Esophagus muscularis mucosa (tissue), 4 donors: ENCODE results near the gene LPAR1. TPM values are rescaled to one million over a fixed set of nuclear protein-coding genes. Genes with fewer than 3 reads are reported as not detected.

Experiments
- DNase-seq: peaks from one replicate; pipeline ENCODE4 v3.0.0-alpha.2; 2017; ENCODE audit errors: extremely low spot score
- H3K27ac ChIP-seq, 4 donors: fragments of 200-600 bp; sonication (generic); replicated peaks in 1 of 4; 1 replicate in 3 of 4; 2 replicates in 1 of 4; pipeline ENCODE4 v1.5.1; 2016 to 2019; ENCODE audit warnings: mild to moderate bottlenecking in 1 of 4
- H3K27me3 ChIP-seq, 4 donors: fragments of 200-600 bp; sonication (generic); one replicate each; pipeline versions ENCODE4 v1.5.1 to v1.6.0; 2016 to 2019
- H3K36me3 ChIP-seq, 4 donors: fragments of 200-600 bp; sonication (generic); one replicate each; pipeline ENCODE4 v1.5.1; 2016 to 2019
- H3K4me1 ChIP-seq, 4 donors: fragments of 200-600 bp; sonication (generic); one replicate each; pipeline ENCODE4 v1.5.1; 2016 to 2019
- H3K4me3 ChIP-seq, 4 donors: fragments of 200-600 bp; sonication (generic); 1 replicate in 2 of 4; 2 replicates in 2 of 4; pipeline ENCODE4 v1.5.1; 2016 to 2019; ENCODE audit warnings: mild to moderate bottlenecking in 4 of 4, moderate library complexity in 1 of 4
- H3K9me3 ChIP-seq, 4 donors: fragments of 200-600 bp; sonication (generic); 1 replicate in 3 of 4; 2 replicates in 1 of 4; pipeline ENCODE4 v1.5.1; 2016 to 2019
- EP300 ChIP-seq: sonication (generic); formaldehyde crosslinking; IDR thresholded peaks from one replicate; pipeline ENCODE4 v1.6.1; 2017; ENCODE audit warnings: antibody characterized with exemption
- POLR2A ChIP-seq: fragments of 450-650 bp; IDR thresholded peaks from one replicate; pipeline ENCODE4 v1.6.1; 2017; ENCODE audit warnings: antibody characterized with exemption, moderate library complexity, mild to moderate bottlenecking, low read depth
- POLR2AphosphoS5 ChIP-seq, 2 donors: sonication (generic); formaldehyde crosslinking; IDR thresholded peaks; one replicate each; pipeline ENCODE4 v1.6.1; 2017; ENCODE audit warnings: antibody characterized with exemption in 2 of 2
- WGBS: methylation state at CpG from one replicate; pipeline ENCODE4 v1.1.5; 2018; 5-methylcytosine and 5-hydroxymethylcytosine counted together
- intact Hi-C: fragments of 100-400 bp; cut with DNase I; formaldehyde crosslinking; loops from one replicate; pipeline ENCODE4 v1.15.1; 2023
- total RNA-seq, 4 donors: library from RNA; depleted of rRNA; stranded (reverse); fragments of >200 nt; gene quantifications; one replicate each; pipeline versions ENCODE4 v1.1.0 to v1.2.1, GENCODE V29; 2016
- TF ChIP-seq, protein P1 (sequence below), 3 experiments: fragments of 200-600 bp in 2 of 3; fragments of 450-650 bp in 1 of 3; sonication (generic) in 2 of 3; IDR thresholded peaks; one replicate each; pipeline ENCODE4 v1.5.1; 2017 to 2019; ENCODE audit warnings: antibody characterized with exemption in 3 of 3, mild to moderate bottlenecking in 2 of 3, moderate library complexity in 1 of 3

LPAR1 gene
- total RNA-seq, 4 donors from 2014 or later: 34.1 to 55.5 (median 48.8) TPM

DNA sequence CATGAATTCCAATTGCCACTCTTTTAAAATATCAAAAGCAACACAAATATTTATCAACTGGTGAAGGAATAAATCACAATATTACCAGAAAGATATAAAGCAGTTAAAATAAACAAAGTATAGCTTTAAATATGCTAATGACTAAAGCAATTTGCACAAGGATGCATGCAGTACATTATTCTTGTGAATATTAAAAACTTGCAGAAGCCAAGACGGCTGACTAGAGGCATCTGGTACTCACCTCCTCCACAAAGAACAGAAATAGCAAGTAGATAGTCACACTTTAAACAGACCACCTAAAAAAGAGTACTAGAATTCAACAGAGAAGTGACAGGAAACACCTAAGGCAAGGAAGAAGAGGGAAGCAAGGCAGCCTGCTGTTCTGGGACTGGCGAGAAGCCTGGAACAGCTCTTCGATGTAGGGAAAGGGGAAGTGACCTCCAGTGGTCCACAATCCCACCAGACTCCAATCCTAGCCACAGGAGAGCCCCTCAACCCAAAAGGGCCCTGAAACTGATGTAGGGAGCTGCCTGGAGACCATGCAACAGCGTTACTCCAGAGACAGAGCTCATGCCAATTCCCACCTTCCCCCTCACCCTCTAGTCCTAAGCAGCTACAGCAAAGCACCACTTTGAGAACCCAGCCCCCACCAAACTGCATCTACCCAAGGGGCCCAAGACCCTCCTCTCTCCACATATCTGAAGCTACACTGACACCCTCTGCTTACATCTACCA, 86.3 kb downstream of the LPAR1 start:
- Histone ChIP-seq H3K4me3 (no peak overlapping the region), H3K9me3 (peaks cover 0 to 7% (median 0%) of the 10 kb centered on the region in 4 donors), H3K36me3 (no peaks in the 10 kb centered on the region), H3K27ac (no peak overlapping the region), H3K4me1 (peaks cover 0 to 9% (median 2%) of the 10 kb centered on the region in 4 donors), H3K27me3 (no peaks in the 10 kb centered on the region)
- 50% methylated on average over 4 of the region's 4 CpGs for WGBS
- intact Hi-C loops: no loop called here
- TF ChIP-seq POLR2A: no peak
- TF ChIP-seq, protein P1, sequence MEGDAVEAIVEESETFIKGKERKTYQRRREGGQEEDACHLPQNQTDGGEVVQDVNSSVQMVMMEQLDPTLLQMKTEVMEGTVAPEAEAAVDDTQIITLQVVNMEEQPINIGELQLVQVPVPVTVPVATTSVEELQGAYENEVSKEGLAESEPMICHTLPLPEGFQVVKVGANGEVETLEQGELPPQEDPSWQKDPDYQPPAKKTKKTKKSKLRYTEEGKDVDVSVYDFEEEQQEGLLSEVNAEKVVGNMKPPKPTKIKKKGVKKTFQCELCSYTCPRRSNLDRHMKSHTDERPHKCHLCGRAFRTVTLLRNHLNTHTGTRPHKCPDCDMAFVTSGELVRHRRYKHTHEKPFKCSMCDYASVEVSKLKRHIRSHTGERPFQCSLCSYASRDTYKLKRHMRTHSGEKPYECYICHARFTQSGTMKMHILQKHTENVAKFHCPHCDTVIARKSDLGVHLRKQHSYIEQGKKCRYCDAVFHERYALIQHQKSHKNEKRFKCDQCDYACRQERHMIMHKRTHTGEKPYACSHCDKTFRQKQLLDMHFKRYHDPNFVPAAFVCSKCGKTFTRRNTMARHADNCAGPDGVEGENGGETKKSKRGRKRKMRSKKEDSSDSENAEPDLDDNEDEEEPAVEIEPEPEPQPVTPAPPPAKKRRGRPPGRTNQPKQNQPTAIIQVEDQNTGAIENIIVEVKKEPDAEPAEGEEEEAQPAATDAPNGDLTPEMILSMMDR (IDR thresholded peaks at IDR 0.05): no peak
- TF ChIP-seq POLR2AphosphoS5 (IDR thresholded peaks at IDR 0.05): no peak
- no peak for TF ChIP-seq EP300
- no peak for DNase-seq

DNA sequence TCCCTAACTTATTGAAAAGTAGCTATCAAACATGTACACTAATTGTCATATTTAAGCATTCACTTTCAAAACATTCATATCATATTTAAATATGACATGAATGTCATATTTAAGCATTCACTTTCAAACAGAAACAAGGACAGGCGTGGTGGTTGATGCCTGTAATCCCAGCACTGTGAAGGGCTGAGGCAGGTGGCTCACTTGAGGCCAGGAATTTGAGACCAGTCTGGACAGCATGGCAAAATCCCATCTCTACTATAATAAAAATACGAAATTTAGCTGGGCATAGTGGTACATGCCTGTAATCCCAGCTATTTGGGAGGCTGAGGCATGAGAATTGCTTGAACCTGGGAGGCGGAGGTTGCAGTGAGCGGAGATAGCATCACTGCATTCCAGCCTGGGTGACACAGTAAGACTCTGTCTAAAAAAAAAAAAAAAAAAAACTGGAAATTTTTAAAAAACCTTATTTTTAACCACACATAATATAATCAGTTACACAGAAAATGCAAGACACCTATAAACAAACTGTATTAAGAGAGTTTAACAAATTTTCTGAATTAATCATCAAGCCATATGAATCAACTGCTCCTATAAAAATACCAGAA, 88.1 kb downstream of the LPAR1 start:
- intact Hi-C loops: no loop called here
- WGBS: 90% methylated on average over 4 of the region's 4 CpGs
- peaks cover 0 to 7% (median 0%) of the 10 kb centered on the region in 4 donors for H3K9me3 ChIP-seq
- no peak for DNase-seq
- peaks cover 0 to 9% (median 2%) of the 10 kb centered on the region in 4 donors for H3K4me1 ChIP-seq
- no peak for TF ChIP-seq POLR2A
- TF ChIP-seq, protein P1 (IDR thresholded peaks at IDR 0.05): no peak
- TF ChIP-seq POLR2AphosphoS5 (IDR thresholded peaks at IDR 0.05): no peak
- TF ChIP-seq EP300: no peak
- H3K36me3 ChIP-seq: no peaks in the 10 kb centered on the region
- H3K4me3 ChIP-seq: no peak overlapping the region
- H3K27me3 ChIP-seq: no peaks in the 10 kb centered on the region
- H3K27ac ChIP-seq: no peak overlapping the region

DNA sequence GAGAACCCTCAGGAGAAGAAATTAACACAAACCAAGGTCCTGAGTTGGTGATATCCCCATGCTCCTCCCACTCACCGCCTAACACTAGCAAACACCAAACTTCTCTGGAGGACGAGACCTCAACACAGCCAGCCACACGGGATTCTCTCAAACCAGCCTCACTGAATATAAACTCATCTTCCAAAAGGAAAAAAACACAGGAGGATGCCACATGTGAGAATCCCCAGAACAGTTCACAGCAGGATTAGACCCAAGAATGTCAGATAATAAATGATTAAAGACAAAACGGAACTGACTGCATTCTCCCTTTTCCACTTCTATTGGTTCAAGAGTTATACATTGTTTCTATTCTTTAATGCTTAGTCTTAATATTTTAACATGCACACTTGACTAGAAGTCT, 89.2 kb downstream of the LPAR1 start:
- 45% methylated on average over 4 of the region's 4 CpGs for WGBS

DNA sequence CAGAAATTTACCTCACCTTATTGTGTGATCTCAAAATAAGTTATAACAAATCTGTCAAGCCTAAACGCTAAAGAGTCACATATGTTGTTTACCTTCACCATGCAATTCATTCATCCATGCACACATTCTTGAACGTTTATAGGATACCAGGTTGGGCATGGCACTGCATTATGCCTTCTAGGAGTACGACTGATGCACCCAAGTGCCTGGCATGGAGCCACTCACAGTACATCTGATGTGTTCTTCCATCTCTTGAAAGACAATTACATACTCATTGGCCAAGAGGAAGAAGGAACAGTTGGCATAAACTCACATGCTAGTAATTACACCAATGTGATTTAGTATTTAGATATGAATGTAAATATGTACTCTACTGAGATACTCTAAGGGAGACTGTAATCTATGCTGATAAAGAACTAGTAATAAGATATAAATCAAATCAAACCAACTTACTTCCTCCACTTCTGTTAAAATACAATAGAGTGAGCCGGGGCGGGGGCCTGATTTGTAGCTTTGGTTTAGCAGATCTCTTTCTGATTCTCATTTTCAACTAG, 90.7 kb downstream of the LPAR1 start:
- intact Hi-C loops: no loop called here
- TF ChIP-seq EP300: no peak
- TF ChIP-seq POLR2AphosphoS5 (IDR thresholded peaks at IDR 0.05): no peak
- no peak for TF ChIP-seq POLR2A
- TF ChIP-seq, protein P1 (IDR thresholded peaks at IDR 0.05): no peak
- Histone ChIP-seq H3K36me3 (no peaks in the 10 kb centered on the region), H3K4me1 (peaks cover 0 to 8% (median 2%) of the 10 kb centered on the region in 4 donors), H3K27ac (no peak overlapping the region), H3K27me3 (no peaks in the 10 kb centered on the region), H3K9me3 (no peaks in the 10 kb centered on the region), H3K4me3 (no peak overlapping the region)
- WGBS: 82% methylated on average over 5 of the region's 5 CpGs
- DNase-seq: no peak

More for the DNA sequence above, 89.2 kb downstream of the LPAR1 start:
- Histone ChIP-seq H3K36me3 (no peaks in the 10 kb centered on the region), H3K27me3 (no peaks in the 10 kb centered on the region), H3K9me3 (peaks cover 0 to 2% (median 0%) of the 10 kb centered on the region in 4 donors), H3K4me3 (no peak overlapping the region), H3K27ac (no peak overlapping the region), H3K4me1 (peaks cover 0 to 9% (median 2%) of the 10 kb centered on the region in 4 donors)
- no peak for TF ChIP-seq POLR2AphosphoS5 (IDR thresholded peaks at IDR 0.05)
- no peak for DNase-seq
- intact Hi-C loops: no loop called here

DNA sequence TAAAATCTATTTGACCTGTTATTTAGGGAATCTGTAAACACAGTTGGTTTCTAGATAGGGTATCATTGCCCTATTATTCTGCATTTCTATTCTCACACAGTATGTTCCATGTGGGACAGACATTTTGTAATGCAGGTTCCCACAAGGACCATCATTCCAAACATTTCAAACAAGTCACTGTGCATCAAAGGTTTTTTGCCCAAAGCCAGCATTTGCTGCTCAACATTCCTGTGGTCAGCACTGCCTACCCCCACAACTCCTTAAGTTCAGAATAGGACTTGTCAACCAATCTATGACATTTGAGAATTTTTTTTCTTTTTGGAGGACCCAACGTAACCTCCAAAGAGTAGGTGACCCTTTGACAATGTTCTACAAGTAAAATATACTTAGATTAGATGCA, 95.7 kb downstream of the LPAR1 start:
- H3K4me3 ChIP-seq: no peak overlapping the region
- peaks cover 0 to 10% (median 0%) of the 10 kb centered on the region in 4 donors for H3K4me1 ChIP-seq
- intact Hi-C loops: no loop called here
- DNase-seq: no peak
- no peak for TF ChIP-seq EP300
- no peak for TF ChIP-seq POLR2AphosphoS5 (IDR thresholded peaks at IDR 0.05)
- TF ChIP-seq, protein P1 (IDR thresholded peaks at IDR 0.05): no peak
- TF ChIP-seq POLR2A: no peak
- WGBS: 96% methylated on average over 1 of the region's 1 CpG
- no peaks in the 10 kb centered on the region for H3K9me3 ChIP-seq
- H3K36me3 ChIP-seq: no peaks in the 10 kb centered on the region
- H3K27ac ChIP-seq: no peak overlapping the region
- no peaks in the 10 kb centered on the region for H3K27me3 ChIP-seq
